ENCODE measurements around the gene GHRL.

DNA sequence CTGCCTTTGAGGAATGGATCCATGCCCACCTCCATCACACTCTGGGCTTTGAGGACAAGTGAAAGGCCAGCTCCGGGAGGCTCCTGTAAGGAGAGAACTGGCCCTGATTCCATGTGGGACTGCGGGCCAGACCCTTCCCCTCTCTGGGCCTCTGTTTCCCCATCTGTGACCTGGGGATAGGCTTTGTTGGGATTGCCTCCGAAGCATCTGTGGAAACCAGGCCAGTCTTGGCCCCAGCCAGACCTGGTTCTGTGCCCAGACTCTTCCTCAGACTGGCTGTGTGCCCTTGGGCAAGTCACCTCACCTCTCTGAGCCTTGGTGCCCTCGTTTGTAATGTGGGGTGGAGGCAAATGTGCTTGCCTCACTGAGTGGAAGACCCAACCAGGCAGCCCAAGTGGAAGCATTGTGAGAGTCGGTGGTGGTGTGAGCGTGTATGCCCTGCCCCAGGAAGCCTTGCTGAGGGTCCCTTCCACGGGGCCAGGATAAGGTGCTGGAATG is 49.2 kb upstream of the GHRL start:
- TF ChIP-seq EZH2phosphoT487 (IDR thresholded peaks at IDR 0.05) (no peak), EZH2 (IDR thresholded peaks at IDR 0.05) (no peak)
- TF ChIP-seq, protein P1, sequence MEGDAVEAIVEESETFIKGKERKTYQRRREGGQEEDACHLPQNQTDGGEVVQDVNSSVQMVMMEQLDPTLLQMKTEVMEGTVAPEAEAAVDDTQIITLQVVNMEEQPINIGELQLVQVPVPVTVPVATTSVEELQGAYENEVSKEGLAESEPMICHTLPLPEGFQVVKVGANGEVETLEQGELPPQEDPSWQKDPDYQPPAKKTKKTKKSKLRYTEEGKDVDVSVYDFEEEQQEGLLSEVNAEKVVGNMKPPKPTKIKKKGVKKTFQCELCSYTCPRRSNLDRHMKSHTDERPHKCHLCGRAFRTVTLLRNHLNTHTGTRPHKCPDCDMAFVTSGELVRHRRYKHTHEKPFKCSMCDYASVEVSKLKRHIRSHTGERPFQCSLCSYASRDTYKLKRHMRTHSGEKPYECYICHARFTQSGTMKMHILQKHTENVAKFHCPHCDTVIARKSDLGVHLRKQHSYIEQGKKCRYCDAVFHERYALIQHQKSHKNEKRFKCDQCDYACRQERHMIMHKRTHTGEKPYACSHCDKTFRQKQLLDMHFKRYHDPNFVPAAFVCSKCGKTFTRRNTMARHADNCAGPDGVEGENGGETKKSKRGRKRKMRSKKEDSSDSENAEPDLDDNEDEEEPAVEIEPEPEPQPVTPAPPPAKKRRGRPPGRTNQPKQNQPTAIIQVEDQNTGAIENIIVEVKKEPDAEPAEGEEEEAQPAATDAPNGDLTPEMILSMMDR (IDR thresholded peaks at IDR 0.05) = no peak
